Gastroesophageal sphincter (tissue), 4 donors: ENCODE measurements around the gene MAPT. TPM values are rescaled to one million over a fixed set of nuclear protein-coding genes. Genes with fewer than 3 reads are reported as not detected.

Experiments used
- ATAC-seq: fragments of 150-250 bp; one replicate; pipeline ENCODE4 v1.9.1; 2016; ENCODE audit warnings: mild to moderate bottlenecking, moderate library complexity
- H3K27ac ChIP-seq, 4 donors: fragments of 200-600 bp; sonication (generic) in 3 of 4; 1 replicate in 3 of 4; 2 replicates in 1 of 4; pipeline ENCODE4 v1.5.1; 2016 to 2019
- H3K27me3 ChIP-seq: fragments of 200-600 bp; sonication (generic); one replicate; pipeline ENCODE4 v1.5.1; 2019
- H3K36me3 ChIP-seq, 2 donors: fragments of 200-600 bp; sonication (generic); one replicate each; pipeline ENCODE4 v1.5.1; 2019; ENCODE audit warnings: control low read depth in 1 of 2
- H3K4me1 ChIP-seq, 3 donors: fragments of 200-600 bp; sonication (generic); 1 replicate in 2 of 3; 2 replicates in 1 of 3; pipeline ENCODE4 v1.5.1; 2016 to 2019; ENCODE audit warnings: control low read depth in 2 of 3
- H3K4me3 ChIP-seq, 2 donors: fragments of 200-600 bp; sonication (generic); one replicate each; pipeline ENCODE4 v1.5.1; 2019; ENCODE audit warnings: mild to moderate bottlenecking in 1 of 2, moderate library complexity in 1 of 2
- H3K9me3 ChIP-seq, 3 donors: fragments of 200-600 bp; sonication (generic); one replicate each; pipeline ENCODE4 v1.5.1; 2017 to 2019; ENCODE audit warnings: control low read depth in 2 of 3
- CTCF ChIP-seq, 4 experiments: fragments of 200-600 bp in 2 of 4; fragments of 450-650 bp in 2 of 4; sonication (generic) in 1 of 4; IDR thresholded peaks; one replicate each; pipeline ENCODE4 v1.5.1; 2017 to 2019; ENCODE audit warnings: antibody characterized with exemption in 4 of 4, mild to moderate bottlenecking in 2 of 4, moderate library complexity in 2 of 4
- EP300 ChIP-seq: sonication (generic); formaldehyde crosslinking; IDR thresholded peaks from one replicate; pipeline ENCODE4 v1.6.1; 2017; ENCODE audit warnings: antibody characterized with exemption, mild to moderate bottlenecking
- POLR2A ChIP-seq, 2 donors: fragments of 450-650 bp; IDR thresholded peaks; one replicate each; pipeline ENCODE4 v1.6.1; 2017; ENCODE audit warnings: antibody characterized with exemption in 2 of 2, mild to moderate bottlenecking in 2 of 2, moderate library complexity in 1 of 2
- POLR2AphosphoS5 ChIP-seq: sonication (generic); formaldehyde crosslinking; IDR thresholded peaks from one replicate; pipeline ENCODE4 v1.6.1; 2017; ENCODE audit warnings: antibody characterized with exemption
- WGBS, 2 donors: methylation state at CpG; one replicate each; pipeline ENCODE4 v1.1.5; 2018; ENCODE audit warnings: low coverage in 1 of 2; 5-methylcytosine and 5-hydroxymethylcytosine counted together
- total RNA-seq, 4 donors: library from RNA; depleted of rRNA; stranded (reverse); fragments of >200 nt; gene quantifications; one replicate each; pipeline ENCODE4 v1.1.0, GENCODE V29; 2016

The MAPT gene
- total RNA-seq, 4 donors from 2014 or later: 3.4 to 12.2 (median 8.5) TPM

- Histone ChIP-seq H3K27ac (no peak overlapping the region), H3K4me3 (no peak overlapping the region), H3K36me3 (no peaks in the 10 kb centered on the region), H3K9me3 (no peaks in the 10 kb centered on the region), H3K27me3 (peaks cover 72% of the 10 kb centered on the region), H3K4me1 (peaks cover 0 to 4% (median 0%) of the 10 kb centered on the region in 3 donors)
- WGBS, 2 donors: 60 to 100% methylated on average over 1 of the region's 4 CpGs
- no peak for TF ChIP-seq EP300
- TF ChIP-seq POLR2A (IDR thresholded peaks at IDR 0.05): no peak
- TF ChIP-seq POLR2AphosphoS5: no peak
- no peak for TF ChIP-seq CTCF (IDR thresholded peaks at IDR 0.05)
- no peak for ATAC-seq
These were observed 44.3 kb upstream of the MAPT start for GRCh38 chr17:45850011-45850410.

GRCh38 chr17:45850468-45850867, 43.9 kb upstream of the MAPT start:
- H3K27me3 ChIP-seq: peaks cover 73% of the 10 kb centered on the region
- H3K36me3 ChIP-seq: no peaks in the 10 kb centered on the region
- TF ChIP-seq CTCF (IDR thresholded peaks at IDR 0.05) (no peak), POLR2A (IDR thresholded peaks at IDR 0.05) (no peak)
- H3K9me3 ChIP-seq: no peaks in the 10 kb centered on the region
- H3K27ac ChIP-seq: no peak overlapping the region
- H3K4me1 ChIP-seq: peaks cover 0 to 4% (median 0%) of the 10 kb centered on the region in 3 donors
- 87 to 89% methylated on average over 3 to 4 of the region's 5 CpGs for WGBS, 2 donors
- ATAC-seq: no peak
- no peak overlapping the region for H3K4me3 ChIP-seq

DNA sequence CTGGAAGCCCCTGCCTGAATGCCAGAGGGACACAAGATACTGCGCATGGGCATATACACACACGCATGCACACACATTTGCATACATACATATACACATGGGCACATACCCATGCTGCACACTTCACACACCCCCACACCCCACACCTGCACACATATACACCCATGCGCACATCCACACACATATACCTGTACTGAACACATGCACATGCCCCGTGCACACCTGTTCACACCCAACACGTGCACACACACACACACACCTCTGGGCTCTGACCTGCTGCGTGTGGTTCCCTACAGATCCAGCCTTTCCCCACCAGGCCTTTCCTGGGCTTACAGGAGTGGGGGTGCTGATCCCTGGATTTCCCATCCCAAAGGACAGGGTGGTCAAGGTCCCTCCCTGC, 43.3 kb upstream of the MAPT start:
- no peak for TF ChIP-seq POLR2AphosphoS5
- no peak for TF ChIP-seq POLR2A (IDR thresholded peaks at IDR 0.05)
- no peak for TF ChIP-seq CTCF (IDR thresholded peaks at IDR 0.05)
- TF ChIP-seq EP300: no peak
- 20 to 100% methylated on average over 1 of the region's 6 CpGs for WGBS, 2 donors

GRCh38 chr17:45851464-45851863, 42.9 kb upstream of the MAPT start:
- no CpG with 5 or more reads among the region's 8 CpGs for WGBS, 2 donors
- TF ChIP-seq CTCF (IDR thresholded peaks at IDR 0.05) (no peak), POLR2A (IDR thresholded peaks at IDR 0.05) (no peak), POLR2AphosphoS5 (no peak), EP300 (no peak)
- Histone ChIP-seq H3K27me3 (peaks cover 63% of the 10 kb centered on the region), H3K4me1 (peaks cover 0 to 4% (median 0%) of the 10 kb centered on the region in 3 donors), H3K27ac (no peak overlapping the region), H3K9me3 (no peaks in the 10 kb centered on the region), H3K36me3 (no peaks in the 10 kb centered on the region), H3K4me3 (no peak overlapping the region)
- ATAC-seq: no peak

More for the DNA sequence above, 43.3 kb upstream of the MAPT start:
- H3K4me1 ChIP-seq: peaks cover 0 to 4% (median 0%) of the 10 kb centered on the region in 3 donors
- H3K4me3 ChIP-seq: no peak overlapping the region
- peaks cover 67% of the 10 kb centered on the region for H3K27me3 ChIP-seq
- no peak overlapping the region for H3K27ac ChIP-seq
- no peak for ATAC-seq
- H3K36me3 ChIP-seq: no peaks in the 10 kb centered on the region
- H3K9me3 ChIP-seq: no peaks in the 10 kb centered on the region

- no peaks in the 10 kb centered on the region for H3K9me3 ChIP-seq
- H3K36me3 ChIP-seq: no peaks in the 10 kb centered on the region
- TF ChIP-seq POLR2AphosphoS5 (no peak), CTCF (IDR thresholded peaks at IDR 0.05) (no peak), EP300 (no peak), POLR2A (IDR thresholded peaks at IDR 0.05) (no peak)
- no peak overlapping the region for H3K27ac ChIP-seq
- H3K4me3 ChIP-seq: no peak overlapping the region
- peaks cover 0 to 4% (median 0%) of the 10 kb centered on the region in 3 donors for H3K4me1 ChIP-seq
- ATAC-seq: no peak
- WGBS, 2 donors: 50 to 60% methylated on average over 1 of the region's 1 CpG
- peaks cover 59% of the 10 kb centered on the region for H3K27me3 ChIP-seq
These were observed 42.5 kb upstream of the MAPT start for GRCh38 chr17:45851873-45852272.
